HCT116 (cell line): Measurements from ENCODE around the gene LRRN4CL. TPM values are rescaled to one million over a fixed set of nuclear protein-coding genes. Genes with fewer than 3 reads are reported as not detected.

ENCODE experiments used
- ATAC-seq: fragments of 200-7000 bp; cut with Tn5 transposase; 2 replicates; pipeline ENCODE4 v1.9.1; 2020; ENCODE audit warnings: mild to moderate bottlenecking, moderate library complexity
- BruUV-seq: library from RNA; stranded (reverse); fragments of 400-500 nt; replicated peaks from 2 replicates; lab custom pipeline; 2021; lab: Mats Ljungman, UMichigan
- CTCF ChIA-PET: fragments of 300-600 bp; sonication (Branson Sonifier 250); formaldehyde crosslinking; loops from one replicate; lab custom pipeline; 2021; ENCODE audit warnings: antibody characterized with exemption; lab: Charles Lee
- POLR2A ChIA-PET: fragments of 300-600, 350-600 bp; sonication (Branson Sonifier 250); formaldehyde crosslinking; loops from one replicate; lab custom pipeline; 2021; ENCODE audit warnings: antibody characterized with exemption; lab: Charles Lee
- RAD21 ChIA-PET, 2 experiments: fragments of 300-600 bp; sonication (Branson Sonifier 250); formaldehyde crosslinking; loops; one replicate each; lab custom pipeline; 2023; ENCODE audit warnings: low total read pairs in 2 of 2; ENCODE audit not compliant: uncharacterized antibody in 2 of 2, unreplicated experiment in 2 of 2, low non-redundant PET in 1 of 2; lab: Charles Lee
- DNase-seq: peaks from one replicate; pipeline ENCODE4 v3.0.0-alpha.2; 2010; ENCODE audit warnings: low read depth, low spot score
- H2AFZ ChIP-seq: fragments of 200-600 bp; shearing (Covaris generic), sonication (generic); 2 replicates; pipeline ENCODE4 v1.6.1; 2017; ENCODE audit warnings: low read depth, mixed run types, mixed read lengths, antibody characterized with exemption, low read length; ENCODE audit not compliant: poor library complexity, severe bottlenecking
- H3K27ac ChIP-seq: 2 replicates; pipeline ENCODE4 v1.5.1; 2012; ENCODE audit warnings: low read depth, low read length
- H3K27me3 ChIP-seq: fragments of 200-600 bp; sonication (generic); 2 replicates; pipeline ENCODE4 v1.6.1; 2016; ENCODE audit warnings: mixed run types, low read length, mixed read lengths; ENCODE audit not compliant: insufficient read depth
- H3K36me3 ChIP-seq, 2 experiments: fragments of 200-500 bp in 1 of 2; fragments of 200-600 bp in 1 of 2; sonication (Bioruptor generic) in 1 of 2; sonication (generic) in 1 of 2; 2 replicates each; pipeline versions ENCODE4 v1.5.1 to v1.6.1; 2014 to 2016; ENCODE audit warnings: low read length in 2 of 2, inconsistent platforms in 1 of 2, mixed read lengths in 1 of 2, mixed run types in 1 of 2; ENCODE audit not compliant: insufficient read depth in 2 of 2, control insufficient read depth in 1 of 2
- H3K4me1 ChIP-seq, 2 experiments: fragments of 200-600 bp in 1 of 2; sonication (generic) in 1 of 2; 2 replicates each; pipeline versions ENCODE4 v1.5.1 to v1.6.1; 2012 to 2017; ENCODE audit warnings: low read length in 2 of 2, inconsistent platforms in 1 of 2, mild to moderate bottlenecking in 1 of 2, mixed read lengths in 1 of 2, mixed run types in 1 of 2, moderate library complexity in 1 of 2; ENCODE audit not compliant: insufficient read depth in 2 of 2, control insufficient read depth in 1 of 2
- H3K4me2 ChIP-seq: fragments of 200-600 bp; sonication (generic); 2 replicates; pipeline ENCODE4 v1.6.1; 2017; ENCODE audit warnings: mixed run types, low read length, mixed read lengths
- H3K4me3 ChIP-seq, 2 experiments: fragments of 200-600 bp in 1 of 2; sonication (generic) in 1 of 2; replicated peaks in 1 of 2; 2 replicates each; pipeline ENCODE4 v1.5.1; 2011 to 2016; ENCODE audit warnings: low read length in 2 of 2, control low read depth in 1 of 2, low read depth in 1 of 2, mild to moderate bottlenecking in 1 of 2, mixed read lengths in 1 of 2, mixed run types in 1 of 2
- H3K79me2 ChIP-seq: fragments of 200-600 bp; sonication (generic); 2 replicates; pipeline ENCODE4 v1.6.1; 2017; ENCODE audit warnings: mild to moderate bottlenecking, mixed run types, low read length, moderate library complexity, mixed read lengths; ENCODE audit not compliant: insufficient read depth
- H3K9ac ChIP-seq: fragments of 200-600 bp; sonication (generic); 2 replicates; pipeline ENCODE4 v1.6.1; 2016; ENCODE audit warnings: low read length, mixed read lengths
- H3K9me2 ChIP-seq: fragments of 200-600 bp; sonication (generic), shearing (Covaris generic); 2 replicates; pipeline ENCODE4 v1.6.1; 2017; ENCODE audit warnings: mixed run types, mild to moderate bottlenecking, moderate library complexity; ENCODE audit not compliant: insufficient read depth
- H3K9me3 ChIP-seq, 2 experiments: fragments of 200-500 bp in 1 of 2; fragments of 200-600 bp in 1 of 2; sonication (Bioruptor generic) in 1 of 2; sonication (generic) in 1 of 2; 2 replicates each; pipeline ENCODE4 v1.6.1; 2014 to 2017; ENCODE audit warnings: low read length in 2 of 2, mixed read lengths in 2 of 2, inconsistent platforms in 1 of 2, low read depth in 1 of 2, mild to moderate bottlenecking in 1 of 2, mixed run types in 1 of 2, moderate library complexity in 1 of 2; ENCODE audit not compliant: control insufficient read depth in 1 of 2, insufficient read depth in 1 of 2
- H4K20me1 ChIP-seq: fragments of 200-600 bp; sonication (generic), shearing (Covaris generic); 2 replicates; pipeline ENCODE4 v1.6.1; 2017; ENCODE audit warnings: mixed run types, mild to moderate bottlenecking, moderate library complexity; ENCODE audit not compliant: insufficient read depth
- ATF3 ChIP-seq: IDR thresholded peaks from 2 replicates; pipeline ENCODE4 v1.6.1; 2012
- CEBPB ChIP-seq: IDR thresholded peaks from 2 replicates; pipeline ENCODE4 v1.6.1; 2012; ENCODE audit warnings: low read depth
- ELF1 ChIP-seq: IDR thresholded peaks from 2 replicates; pipeline ENCODE4 v1.6.1; 2012; ENCODE audit warnings: low read depth, borderline replicate concordance
- FOSL1 ChIP-seq: IDR thresholded peaks from 2 replicates; pipeline ENCODE4 v1.6.1; 2012; ENCODE audit warnings: low read depth
- POLR2A ChIP-seq: IDR thresholded peaks from 2 replicates; pipeline ENCODE4 v1.7.0; 2011; ENCODE audit warnings: borderline replicate concordance; ENCODE audit not compliant: insufficient read depth, insufficient read length; ENCODE audit errors: extremely low read depth
- POLR2AphosphoS5 ChIP-seq: IDR thresholded peaks from 2 replicates; pipeline ENCODE4 v1.6.1; 2011; ENCODE audit warnings: mild to moderate bottlenecking, low read depth, low read length, moderate library complexity
- RAD21 ChIP-seq: IDR thresholded peaks from 2 replicates; pipeline ENCODE4 v1.6.1; 2012; ENCODE audit warnings: low read depth, mild to moderate bottlenecking
- SIN3A ChIP-seq: IDR thresholded peaks from 2 replicates; pipeline ENCODE4 v1.6.1; 2012; ENCODE audit warnings: low read depth
- YY1 ChIP-seq: IDR thresholded peaks from 2 replicates; pipeline ENCODE4 v1.6.1; 2011; ENCODE audit warnings: low read length, low read depth, moderate library complexity, mild to moderate bottlenecking; ENCODE audit not compliant: insufficient replicate concordance; ENCODE audit errors: extremely low read depth
- ZBTB33 ChIP-seq: IDR thresholded peaks from 2 replicates; pipeline ENCODE4 v1.6.1; 2011; ENCODE audit warnings: mild to moderate bottlenecking, low read length, moderate library complexity; ENCODE audit not compliant: insufficient replicate concordance; ENCODE audit errors: extremely low read depth
- ZFX ChIP-seq: fragments of 450-650 bp; IDR thresholded peaks from 2 replicates; pipeline ENCODE4 v1.6.1; 2017
- intact Hi-C: fragments of 100-400 bp; cut with micrococcal nuclease; formaldehyde crosslinking; loops from 2 replicates; pipeline ENCODE4 v1.10.0; 2022
- total RNA-seq: library from RNA; stranded (reverse); gene quantifications from one replicate; pipeline ENCODE4 v1.2.1, GENCODE V29; 2021; ENCODE audit not compliant: unreplicated experiment

Gene LRRN4CL
- total RNA-seq, 1 experiment from 2014 or later = 0.71 TPM

GRCh38 chr11:62702246-62702645, 12.9 kb upstream of the LRRN4CL start:
- Histone ChIP-seq H3K4me2 (no peak overlapping the region), H3K36me3 (peaks cover 10 to 22% of the 10 kb centered on the region in 2 experiments; a peak in 3 of 4 replicates), H3K4me3 (no peak overlapping the region), H3K9me2 (no peaks in the 10 kb centered on the region), H3K27me3 (no peaks in the 10 kb centered on the region), H3K27ac (no peak overlapping the region), H3K9ac (no peak overlapping the region), H2AFZ (no peak overlapping the region), H3K4me1 (peaks cover 5 to 20% of the 10 kb centered on the region in 2 experiments), H3K9me3 (no peaks in the 10 kb centered on the region), H3K79me2 (peaks cover 12% of the 10 kb centered on the region), H4K20me1 (no peaks in the 10 kb centered on the region)
- intact Hi-C loops = no loop called here
- RAD21 ChIA-PET = no interaction called here
- CTCF ChIA-PET = interaction anchor here (1.1 kb wide), 1 partner anchor 8 kb away, joined by 4 read pairs; no protein-coding TSS in a partner anchor
- no peak for ATAC-seq
- no TSS peak for BruUV-seq
- TF ChIP-seq ZFX = no peak
- no peak for TF ChIP-seq POLR2A
- TF ChIP-seq ZBTB33 = no peak
- TF ChIP-seq POLR2AphosphoS5 = no peak
- TF ChIP-seq CEBPB = no peak
- TF ChIP-seq FOSL1 = no peak
- no peak for TF ChIP-seq RAD21
- TF ChIP-seq SIN3A = no peak
- TF ChIP-seq YY1 = no peak
- TF ChIP-seq ELF1 = no peak
- TF ChIP-seq ATF3 = no peak
- POLR2A ChIA-PET = no interaction called here
- no peak for DNase-seq
